Esophagus muscularis mucosa (tissue), 4 donors: ENCODE data around the gene LAPTM4A.

Experiments used
- CTCF ChIP-seq, 3 experiments: fragments of 200-600 bp in 2 of 3; fragments of 450-650 bp in 1 of 3; sonication (generic) in 2 of 3; IDR thresholded peaks; one replicate each; pipeline ENCODE4 v1.5.1; 2017 to 2019; ENCODE audit warnings: antibody characterized with exemption in 3 of 3, mild to moderate bottlenecking in 2 of 3, moderate library complexity in 1 of 3
- EP300 ChIP-seq: sonication (generic); formaldehyde crosslinking; IDR thresholded peaks from one replicate; pipeline ENCODE4 v1.6.1; 2017; ENCODE audit warnings: antibody characterized with exemption
- POLR2A ChIP-seq: fragments of 450-650 bp; IDR thresholded peaks from one replicate; pipeline ENCODE4 v1.6.1; 2017; ENCODE audit warnings: antibody characterized with exemption, moderate library complexity, mild to moderate bottlenecking, low read depth

DNA sequence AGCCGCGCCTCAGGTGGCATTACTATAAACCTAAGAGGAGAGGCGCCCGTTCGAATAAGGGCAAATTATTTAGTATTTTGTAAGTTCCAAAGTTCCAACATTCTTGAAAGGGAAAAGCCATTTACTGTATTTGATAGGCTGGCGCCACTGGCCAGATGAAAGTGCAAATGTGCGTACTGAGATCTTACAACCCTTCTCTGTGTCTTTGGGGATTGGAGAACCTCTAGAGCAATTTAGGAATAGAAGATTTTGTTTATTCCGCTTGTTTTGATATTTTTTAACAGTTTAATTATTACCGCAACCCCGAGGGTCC lies 61.1 kb downstream of the LAPTM4A start:
- TF ChIP-seq CTCF (IDR thresholded peaks at IDR 0.05): no peak
- TF ChIP-seq EP300: no peak
- no peak for TF ChIP-seq POLR2A
